ENCODE data around the gene LEMD2.

DNA sequence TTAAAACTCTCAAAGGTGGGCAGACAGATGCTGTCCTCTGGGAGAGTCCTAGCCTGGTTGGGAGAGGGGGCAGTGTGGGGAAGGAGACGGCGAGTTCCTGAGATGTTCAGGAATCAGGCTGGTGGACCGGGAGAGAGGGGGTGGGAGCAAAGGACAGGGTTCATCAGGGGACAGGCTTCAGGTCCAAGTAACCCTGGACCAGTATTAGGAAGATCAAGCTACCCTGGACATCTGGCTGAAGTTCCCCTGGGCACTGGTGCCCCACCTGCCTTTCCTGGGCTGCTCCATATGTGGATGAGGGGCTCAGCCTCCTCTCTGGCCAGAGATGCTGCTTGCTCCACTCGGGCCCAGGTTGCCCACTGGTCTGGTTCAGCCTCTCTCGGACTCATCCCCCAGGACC lies 41.1 kb downstream of the LEMD2 start:
- TF ChIP-seq EP300 (IDR thresholded peaks at IDR 0.05) (no peak), POLR2A (IDR thresholded peaks at IDR 0.05; ENCODE audit: low read depth) (no peak)

All from esophagus muscularis mucosa (tissue), 2 donors.